ENCODE measurements around the gene ST7. TPM values are rescaled to one million over a fixed set of nuclear protein-coding genes. Genes with fewer than 3 reads are reported as not detected.
A peak's percentile ranks its signal among the peaks of the same experiment; 100 is the strongest.
"Not testable (repeated sequence)": the region's sequence is repeated elsewhere in the genome, so short reads cannot be mapped to it uniquely, and the experiment has no call there.

The ST7 gene
- total RNA-seq, 1 donor from 2014 or later: 22.1 TPM

DNA sequence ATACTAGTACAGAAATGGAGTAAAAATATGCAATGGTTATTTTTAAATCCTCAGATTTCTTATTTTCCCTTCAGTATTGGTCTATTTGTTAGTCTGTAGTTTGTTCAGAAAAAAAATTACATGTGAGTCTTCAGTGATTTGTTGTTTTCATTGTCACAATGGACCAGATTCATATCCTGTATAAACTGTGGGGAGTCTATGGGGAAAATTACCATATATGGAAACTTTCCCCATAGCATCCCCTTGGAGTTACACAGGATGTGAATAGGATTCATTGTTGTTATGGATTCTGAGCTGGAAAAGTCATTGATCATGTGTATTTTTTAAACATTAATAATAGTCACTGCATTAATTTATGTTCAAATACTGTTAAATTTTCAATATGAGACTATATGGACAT, 72.6 kb downstream of the ST7 start:
- no peak for DNase-seq (ENCODE audit: low spot score)

DNA sequence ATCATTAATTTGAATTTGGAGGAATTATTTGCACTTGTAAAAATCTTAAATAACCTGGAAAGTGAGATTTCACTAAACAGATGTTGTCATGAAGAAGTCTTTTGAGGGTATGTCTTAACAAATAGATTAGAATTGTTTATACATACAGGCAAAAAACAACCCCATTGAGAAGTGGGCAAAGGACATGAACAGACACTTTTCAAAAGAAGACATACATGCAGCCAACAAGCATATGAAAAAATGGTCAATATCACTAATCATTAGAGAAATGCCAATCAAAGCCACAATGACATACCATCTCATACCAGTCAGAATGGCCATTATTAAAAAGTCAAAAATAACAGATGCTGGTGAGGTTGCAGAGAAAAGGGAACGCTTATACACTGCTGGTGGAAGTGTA, 77.0 kb downstream of the ST7 start:
- DNase-seq (ENCODE audit: low spot score): not testable (repeated sequence)

DNA sequence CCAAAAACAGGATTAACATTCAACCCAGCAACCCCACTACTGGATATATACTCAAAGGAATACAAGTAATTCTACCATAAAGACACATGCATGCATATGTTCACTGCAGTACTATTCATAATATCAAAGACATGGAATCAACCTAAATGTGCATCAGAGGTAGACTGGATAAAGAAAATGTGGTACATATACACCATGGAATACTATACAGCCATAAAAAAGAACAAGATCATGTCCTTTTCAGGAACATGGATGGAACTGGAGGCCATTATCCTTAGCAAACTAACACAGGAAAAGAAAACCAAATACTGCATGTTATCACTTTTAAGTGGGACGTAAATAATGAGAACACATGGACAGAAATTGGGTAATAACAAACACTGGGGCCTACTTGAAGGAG, 77.5 kb downstream of the ST7 start:
- DNase-seq (ENCODE audit: low spot score): not testable (repeated sequence)

DNA sequence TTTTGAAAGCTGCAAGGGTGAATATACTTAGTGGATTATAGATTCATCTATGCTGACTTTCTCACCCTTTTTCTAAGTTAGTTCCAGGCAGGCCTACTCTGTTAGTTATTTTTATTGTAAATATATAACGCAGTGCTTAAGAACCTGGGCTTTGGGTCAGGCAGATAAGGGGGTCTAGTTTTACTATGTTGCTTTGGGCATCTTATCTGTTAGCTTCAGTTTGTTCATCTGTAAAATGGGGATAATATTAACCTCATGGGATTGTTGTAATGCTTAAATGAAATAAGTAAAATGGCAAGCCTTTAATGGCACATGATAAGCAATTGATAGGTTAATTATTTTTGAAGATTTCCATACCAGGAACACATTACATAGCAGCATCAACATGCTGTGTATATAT, 79.5 kb downstream of the ST7 start:
- DNase-seq (ENCODE audit: low spot score): no peak

DNA sequence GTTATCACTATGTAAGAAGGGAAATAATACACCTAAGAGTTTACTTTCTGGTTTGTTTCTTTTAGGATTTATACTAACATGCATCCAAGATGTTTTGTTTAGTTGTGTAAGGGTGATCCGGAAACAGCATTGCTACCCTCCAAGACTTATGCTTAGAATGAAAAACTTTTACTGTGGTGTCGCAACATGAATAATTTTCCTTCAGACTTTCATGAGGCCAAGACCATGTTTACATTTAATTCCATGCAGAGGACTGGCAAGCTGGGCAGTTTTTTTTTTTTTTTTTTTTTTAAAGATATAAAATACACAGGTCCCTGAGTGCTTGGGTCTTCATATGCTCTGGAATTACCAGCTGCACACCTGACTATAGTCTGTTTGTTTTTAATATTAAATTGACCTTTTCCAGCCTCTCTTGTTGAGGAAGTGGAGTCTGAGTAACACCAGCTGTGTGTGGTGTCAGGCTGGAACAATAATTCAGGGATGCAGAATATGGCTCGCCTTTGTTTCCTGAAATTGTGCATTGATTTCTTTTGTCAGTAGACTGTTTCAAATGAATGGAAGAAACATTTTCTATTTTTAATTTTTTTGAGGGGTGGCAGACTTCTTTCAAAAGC, 81.7 kb downstream of the ST7 start:
- DNase-seq (ENCODE audit: low spot score): peak; percentile 18

DNA sequence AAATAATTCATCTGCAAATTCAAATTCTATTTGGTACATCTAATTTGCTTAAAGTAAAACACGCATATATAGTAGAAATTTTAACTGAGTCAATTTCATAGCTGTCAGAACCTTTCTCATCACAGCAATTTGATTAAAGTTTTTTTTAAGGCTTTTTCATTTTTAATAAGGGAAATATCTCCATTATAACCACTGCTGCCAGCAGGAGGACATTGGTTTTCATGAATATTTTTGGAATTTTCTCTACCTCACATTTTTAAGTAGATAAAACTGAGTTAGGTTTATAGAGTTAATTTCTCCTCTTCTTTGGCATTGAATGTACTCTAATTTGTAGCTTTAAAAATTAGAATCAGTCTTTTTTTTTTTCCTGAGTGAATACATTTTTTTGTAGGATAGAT, 82.2 kb downstream of the ST7 start:
- DNase-seq (ENCODE audit: low spot score): no peak

DNA sequence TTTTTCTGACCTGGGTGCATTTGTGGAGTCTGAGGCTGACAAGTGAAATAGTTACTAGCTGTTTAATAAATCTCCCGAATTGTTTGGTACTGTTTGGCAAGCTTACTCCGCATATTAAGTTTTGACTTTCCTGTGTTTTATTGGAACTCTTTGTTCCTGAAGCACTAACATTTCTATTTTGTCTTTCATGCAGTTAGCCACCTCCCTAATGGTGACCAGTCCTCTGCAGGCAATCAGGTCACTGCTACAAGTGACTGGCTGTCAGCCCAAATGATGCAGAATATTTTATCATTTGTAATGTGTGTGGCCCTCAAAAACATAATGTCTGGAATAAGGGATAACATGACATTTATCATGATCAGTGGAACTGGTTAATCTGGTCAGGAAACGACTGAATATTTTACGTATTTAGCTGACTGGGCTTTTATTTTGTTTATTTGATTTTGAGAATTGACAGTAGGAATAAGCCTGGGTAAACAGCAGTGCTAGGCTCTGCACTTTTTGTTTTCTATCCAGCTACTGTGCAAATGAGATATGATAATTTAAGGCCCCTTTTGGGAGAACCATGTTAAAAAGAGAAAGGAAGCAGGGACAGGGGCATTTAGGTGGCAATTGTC, 82.9 kb downstream of the ST7 start:
- no peak for DNase-seq (ENCODE audit: low spot score)

DNA sequence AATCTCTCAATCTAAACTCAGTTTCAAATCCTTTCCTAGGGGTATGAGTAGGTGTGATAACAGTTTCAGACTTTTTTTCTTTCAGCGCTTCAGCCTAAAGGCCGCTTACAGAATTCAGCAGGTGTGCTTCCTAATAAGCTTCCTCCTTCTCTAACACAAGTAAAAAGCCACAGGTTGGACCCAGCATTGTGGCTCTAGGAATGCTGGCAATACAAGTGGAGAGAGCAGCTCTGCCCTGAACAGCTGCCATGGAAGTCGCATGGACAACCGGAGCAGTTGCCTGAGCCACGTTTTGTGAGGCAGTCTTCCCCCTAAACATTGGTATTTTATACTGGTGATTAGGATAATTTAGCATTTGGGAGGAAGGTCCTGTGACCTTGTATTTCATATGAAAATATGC, 83.5 kb downstream of the ST7 start:
- no peak for DNase-seq (ENCODE audit: low spot score)

DNA sequence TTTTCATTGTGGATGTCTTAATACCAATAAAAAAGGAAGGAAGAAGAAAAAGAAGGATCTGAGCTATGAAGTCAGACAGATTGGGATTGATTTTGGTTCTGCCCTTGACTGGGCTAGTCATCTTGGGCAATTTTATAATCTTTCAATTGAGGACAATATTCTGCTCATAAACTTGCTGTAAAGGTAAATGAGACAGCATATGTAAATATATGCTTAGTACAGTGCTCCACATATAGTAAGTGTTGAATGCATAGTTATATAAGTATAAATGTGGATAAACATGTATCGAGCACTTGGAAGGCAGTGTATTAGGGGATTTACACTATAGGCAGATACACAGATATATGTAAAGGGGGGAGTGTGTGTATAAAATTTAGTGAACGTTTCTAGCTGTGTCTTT, 85.1 kb downstream of the ST7 start:
- no peak for DNase-seq (ENCODE audit: low spot score)

DNA sequence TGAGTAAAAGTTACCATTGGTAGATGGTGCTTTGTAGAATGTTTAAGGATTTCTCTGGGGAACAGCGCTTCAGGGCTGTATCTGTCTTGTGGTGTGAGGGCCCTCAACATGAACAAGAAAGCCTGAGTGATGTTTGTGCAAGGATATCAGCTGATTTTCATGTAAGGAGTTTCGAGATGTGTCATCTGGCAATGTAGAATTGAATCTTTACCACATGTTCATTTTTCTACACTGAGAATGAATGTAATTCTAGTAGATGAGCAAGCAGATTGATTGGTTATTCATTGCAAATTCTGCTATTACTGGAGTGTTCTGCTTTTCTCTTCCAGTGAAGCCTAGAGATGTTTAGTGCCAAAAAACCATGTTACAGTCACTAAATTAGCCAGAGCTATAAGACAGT, 87.7 kb downstream of the ST7 start:
- no peak for DNase-seq (ENCODE audit: low spot score)

DNA sequence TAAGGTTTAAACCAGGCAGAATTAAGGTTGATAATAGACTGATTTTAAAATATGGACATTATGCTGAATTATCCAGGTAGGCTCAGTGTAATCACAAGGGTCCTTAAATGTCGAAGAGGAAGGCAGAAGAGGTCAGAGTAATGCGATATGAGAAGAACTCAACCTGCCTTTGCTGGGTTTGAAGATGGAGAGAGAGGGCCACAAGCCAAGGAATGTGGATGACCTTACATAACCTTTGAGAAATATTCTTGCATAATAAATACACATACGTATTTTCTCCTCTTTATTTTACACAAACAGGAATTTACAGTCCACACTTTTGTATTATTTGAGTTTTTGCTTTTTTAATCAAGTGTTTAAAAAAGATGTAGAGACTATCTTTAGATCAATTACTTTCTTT, 88.5 kb downstream of the ST7 start:
- no peak for DNase-seq (ENCODE audit: low spot score)

DNA sequence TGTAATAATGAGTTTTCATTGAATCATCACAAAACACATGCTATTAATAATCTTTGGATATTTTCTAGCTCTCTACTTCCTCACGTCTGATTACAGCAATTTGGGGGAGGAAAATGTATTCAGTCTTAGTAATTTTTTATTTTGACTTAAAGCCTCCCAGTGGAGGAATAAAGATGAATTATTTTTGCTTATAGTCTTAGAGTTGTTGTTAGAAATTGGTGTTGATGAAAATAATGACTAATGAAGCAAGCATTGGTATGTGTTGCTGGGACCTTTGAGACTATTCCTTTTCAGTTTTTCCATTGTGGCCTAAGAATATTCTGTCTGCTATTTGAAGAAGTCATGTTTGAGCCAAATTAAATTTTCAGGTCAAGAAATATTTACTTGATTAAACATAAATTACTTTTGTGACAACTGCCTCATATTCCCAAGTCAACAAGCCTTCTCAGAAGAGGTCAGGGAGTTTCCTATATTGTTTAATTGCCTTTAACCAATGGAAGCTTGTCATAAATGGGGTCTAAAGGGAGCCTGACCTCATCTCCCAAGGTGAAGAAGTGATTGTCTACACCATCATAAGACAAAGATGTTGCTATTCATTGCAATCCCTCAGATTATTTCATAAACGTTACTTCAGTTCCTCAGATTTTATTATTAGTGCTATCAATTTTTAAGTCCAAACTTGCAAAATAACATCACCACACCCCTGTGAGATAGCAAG, 90.0 kb downstream of the ST7 start:
- no peak for DNase-seq (ENCODE audit: low spot score)

DNA sequence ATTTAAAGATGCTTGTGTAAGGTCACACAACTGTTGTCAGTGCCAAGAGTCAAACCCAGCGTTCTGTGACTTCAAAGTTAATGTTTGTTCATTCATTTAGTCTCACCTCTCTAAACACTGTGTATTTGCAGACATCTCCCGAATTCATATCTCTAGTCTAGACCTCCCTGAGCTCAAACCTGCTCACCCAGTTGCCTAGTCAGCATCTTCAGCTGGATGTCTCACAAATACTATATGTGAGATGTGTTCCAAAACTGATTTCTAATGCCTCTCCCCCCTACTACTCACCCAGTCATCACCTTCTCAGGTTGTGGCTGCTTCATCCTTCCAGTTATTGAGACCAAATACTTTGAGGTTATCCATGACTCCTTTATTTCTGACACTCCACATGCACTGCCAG, 91.4 kb downstream of the ST7 start:
- DNase-seq (ENCODE audit: low spot score): no peak

DNA sequence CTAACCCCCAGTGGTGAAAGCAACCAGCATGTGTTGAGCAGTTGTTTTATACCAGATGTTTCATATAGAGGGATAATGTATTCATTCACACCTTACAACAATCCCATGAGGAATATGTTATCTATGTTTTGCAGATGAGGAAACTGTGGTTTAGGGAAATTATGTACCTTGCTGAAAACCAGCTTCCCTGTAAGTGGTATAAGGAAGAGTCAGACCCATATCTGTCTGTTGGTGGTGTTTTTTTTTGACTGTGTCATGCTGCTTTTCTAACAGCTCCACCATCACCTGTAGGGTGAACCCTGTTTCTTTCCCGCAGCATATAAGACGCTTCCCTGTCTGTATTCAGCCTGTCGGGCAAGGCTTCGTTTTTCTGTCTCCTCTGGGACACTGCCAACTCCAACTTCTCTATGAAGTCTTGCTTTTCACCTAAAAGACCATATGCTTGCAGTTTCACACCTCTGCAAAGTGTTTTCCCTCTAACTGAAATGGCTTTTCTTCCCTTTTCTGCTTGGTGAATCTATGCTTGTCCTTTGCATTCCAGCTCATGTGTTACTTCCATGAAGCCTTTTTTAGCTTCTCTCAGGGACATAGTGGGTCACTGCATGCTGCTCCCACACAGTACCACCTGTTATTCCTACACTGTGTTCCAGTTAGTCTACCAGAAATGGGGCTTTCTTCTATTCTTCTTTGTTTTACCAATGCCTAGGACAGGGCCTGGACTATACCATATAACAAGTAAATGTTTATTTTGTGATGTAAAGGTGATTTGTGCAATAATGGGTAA, 92.8 kb downstream of the ST7 start:
- DNase-seq (ENCODE audit: low spot score): no peak

DNA sequence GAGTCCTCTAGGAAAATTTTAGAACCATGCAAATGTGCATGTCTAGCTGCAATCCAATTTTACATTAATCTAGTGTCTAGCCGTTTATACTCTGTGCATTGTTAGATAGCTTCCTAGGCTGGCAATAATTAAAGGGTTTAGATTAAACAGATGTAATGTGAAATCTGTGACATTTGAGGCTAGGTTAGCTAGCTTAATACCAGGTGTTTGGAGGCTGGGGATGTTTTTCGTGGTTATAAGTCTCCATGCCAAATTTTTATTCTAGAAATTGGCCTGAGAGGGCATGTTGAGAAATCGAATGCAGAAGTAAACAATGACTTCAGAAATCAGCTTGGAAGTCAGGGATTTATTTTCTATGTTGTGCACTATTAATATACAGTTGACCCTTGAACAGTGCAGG, 94.2 kb downstream of the ST7 start:
- no peak for DNase-seq (ENCODE audit: low spot score)

DNA sequence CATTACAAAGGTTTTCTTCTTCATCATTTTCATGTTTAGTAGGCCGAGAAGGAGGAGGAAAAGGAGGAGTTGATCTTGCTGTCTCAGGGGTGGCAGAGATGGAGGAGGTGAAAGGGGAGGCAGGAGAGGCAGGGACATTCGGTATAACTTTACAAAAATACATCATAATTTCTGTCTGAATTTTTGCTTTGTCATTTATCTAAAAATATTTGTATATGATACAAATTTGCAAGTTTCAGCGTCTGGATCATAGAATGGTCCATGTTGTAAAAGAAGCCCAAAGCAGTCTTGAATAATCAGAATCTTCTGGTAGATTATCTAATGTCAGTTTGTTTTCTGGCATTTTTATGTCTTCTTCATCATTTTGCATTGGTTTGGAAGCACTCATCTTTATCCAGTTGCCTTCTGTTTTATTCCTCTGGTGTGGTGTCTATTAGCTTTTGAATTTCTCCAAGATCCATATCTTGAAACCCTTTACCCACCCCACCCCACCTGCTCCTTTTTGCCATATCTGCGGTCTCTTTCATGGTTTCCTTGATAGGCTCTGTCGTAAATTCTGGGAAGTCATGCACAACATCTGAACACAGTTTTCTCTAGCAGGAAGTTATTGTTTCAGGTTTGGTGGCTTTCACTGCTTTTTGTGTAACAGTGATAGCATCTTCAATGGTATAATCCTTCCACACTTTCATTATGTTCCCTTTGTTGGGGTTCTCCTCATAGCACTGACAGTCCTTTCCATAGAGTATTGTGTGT, 95.0 kb downstream of the ST7 start:
- DNase-seq (ENCODE audit: low spot score): no peak

DNA sequence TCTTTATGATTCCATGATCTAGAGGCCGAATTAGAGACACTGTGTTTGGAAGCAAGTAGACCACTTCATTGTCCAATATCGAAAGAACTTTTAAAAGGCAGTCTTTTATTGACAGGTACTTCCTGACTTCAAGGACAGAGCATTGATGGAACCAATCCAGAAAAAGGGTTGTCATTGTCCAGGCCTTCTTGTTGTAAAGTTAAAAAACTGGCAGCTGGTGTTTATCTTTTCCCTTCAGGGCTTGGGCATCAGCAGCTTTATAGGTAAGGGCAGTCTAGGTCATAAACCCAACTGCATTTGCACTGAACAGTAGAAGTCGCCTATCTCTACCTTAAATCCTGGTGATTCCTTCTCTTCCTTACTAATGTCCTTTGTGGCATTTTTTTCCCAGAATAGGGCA, 95.6 kb downstream of the ST7 start:
- DNase-seq (ENCODE audit: low spot score): no peak

DNA sequence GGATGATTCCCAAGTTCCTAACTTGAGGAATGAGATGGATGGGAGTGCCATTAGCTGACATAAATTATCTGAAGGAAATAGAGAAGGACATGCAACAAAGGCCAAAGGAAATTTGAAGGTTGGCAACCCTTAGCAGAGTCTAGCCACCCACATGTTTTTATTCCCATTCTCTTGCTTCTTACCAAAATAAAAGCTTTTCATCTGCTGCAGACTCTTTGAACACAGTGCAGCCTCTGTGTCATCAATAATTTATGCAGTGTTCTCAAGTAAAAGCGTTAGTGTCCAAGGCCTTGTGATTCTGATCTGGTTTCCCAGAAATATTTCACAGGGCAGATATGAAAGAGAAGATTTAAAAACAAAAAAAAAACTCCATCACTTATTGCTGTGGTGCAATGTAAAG, 98.5 kb downstream of the ST7 start:
- no peak for DNase-seq (ENCODE audit: low spot score)

DNA sequence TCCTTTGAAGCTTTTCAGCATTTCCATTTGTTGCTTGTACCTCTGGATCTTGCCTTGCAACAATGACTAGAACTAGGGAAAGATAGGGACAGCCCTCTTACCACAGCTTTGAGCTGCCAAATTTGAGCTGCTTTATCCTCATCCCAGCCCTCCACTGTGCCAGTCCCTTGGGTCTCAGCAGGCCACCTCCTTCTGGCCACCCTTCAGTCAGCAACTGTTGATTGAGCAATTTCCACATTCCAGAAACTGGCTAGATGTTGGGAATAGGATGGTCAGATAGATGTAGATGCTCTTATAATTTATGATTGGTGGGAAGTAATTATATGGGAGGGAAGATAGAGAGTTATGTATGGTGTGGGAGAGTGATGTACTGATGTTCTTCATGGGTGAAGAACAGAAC, 100.1 kb downstream of the ST7 start:
- no peak for DNase-seq (ENCODE audit: low spot score)

DNA sequence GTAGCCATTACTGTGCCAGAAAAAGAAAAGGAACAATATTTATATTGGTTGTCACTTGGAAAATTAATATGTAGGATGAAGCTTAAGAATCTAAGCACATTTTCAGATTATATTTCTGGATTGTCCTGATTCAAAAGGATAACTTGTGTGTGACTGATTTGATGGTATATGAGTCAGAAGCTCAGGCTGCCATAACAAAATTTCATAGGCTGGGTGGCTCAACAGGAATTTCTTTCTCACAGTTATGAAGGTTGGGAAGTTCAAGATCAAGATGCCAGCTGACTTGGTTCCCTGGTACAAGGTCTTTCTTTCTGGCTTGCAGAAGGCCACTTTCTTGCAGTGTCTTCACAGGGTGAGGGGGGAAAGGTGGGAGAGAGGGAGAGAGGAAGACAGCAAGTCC, 108.5 kb downstream of the ST7 start:
- DNase-seq (ENCODE audit: low spot score): no peak

DNA sequence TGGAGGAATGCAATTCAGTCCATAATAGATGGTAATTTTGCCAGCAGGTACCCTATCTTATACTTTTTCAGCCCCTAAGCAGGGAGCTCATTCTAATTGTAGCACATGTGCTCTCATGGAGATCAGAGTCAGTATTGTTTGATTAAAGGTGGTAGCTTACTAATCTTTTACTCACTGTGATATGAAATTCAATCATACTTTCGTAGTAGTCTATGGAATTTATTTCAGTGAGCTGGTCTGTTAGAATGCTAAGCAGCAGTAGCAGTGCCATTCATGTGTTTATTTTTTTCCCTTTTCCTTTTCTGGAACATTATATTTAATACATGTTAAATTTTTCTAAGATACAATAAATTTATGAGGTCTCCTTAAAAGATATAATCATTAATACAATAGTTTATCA, 109.0 kb downstream of the ST7 start:
- DNase-seq (ENCODE audit: low spot score): no peak

DNA sequence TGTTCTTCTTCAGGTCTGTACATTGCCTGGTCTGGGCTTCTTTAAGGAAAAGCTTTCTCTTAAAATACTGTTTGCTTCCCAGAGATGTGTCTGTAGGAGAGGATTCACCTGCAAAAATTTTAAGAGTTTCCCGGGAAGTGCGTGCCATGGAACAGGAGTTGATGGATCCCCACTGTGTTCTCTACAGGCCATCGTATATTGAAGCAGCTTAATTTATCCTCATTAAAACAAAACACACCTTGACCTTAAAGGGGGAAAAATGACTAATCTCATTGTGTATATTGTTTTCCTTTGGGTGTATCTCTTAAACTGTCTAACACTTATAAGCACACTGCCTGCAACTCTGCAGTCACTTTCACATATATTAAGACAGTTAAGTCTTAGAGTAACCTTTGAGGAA, 111.4 kb downstream of the ST7 start:
- no peak for DNase-seq (ENCODE audit: low spot score)
